Measurements from ENCODE around the gene CFAP97D1. TPM values are rescaled to one million over a fixed set of nuclear protein-coding genes. Genes with fewer than 3 reads are reported as not detected.

The CFAP97D1 gene
- total RNA-seq, 2 donors from 2014 or later, result not detected

GRCh38 chr17:43814026-43814425, 33.8 kb downstream of the CFAP97D1 start:
- Histone ChIP-seq H3K9me3 (no peaks in the 10 kb centered on the region), H3K4me1 (no peaks in the 10 kb centered on the region), H3K27me3 (no peaks in the 10 kb centered on the region), H3K27ac (no peak overlapping the region), H3K36me3 (no peaks in the 10 kb centered on the region), H3K9ac (ENCODE audit: low read depth in 2 of 2, low read length in 2 of 2) (no peak overlapping the region), H3K4me3 (no peak overlapping the region)
- intact Hi-C loops (cut with DNase I), result no loop called here
- no peak for TF ChIP-seq CTCF (IDR thresholded peaks at IDR 0.05)
- no peak for DNase-seq

DNA sequence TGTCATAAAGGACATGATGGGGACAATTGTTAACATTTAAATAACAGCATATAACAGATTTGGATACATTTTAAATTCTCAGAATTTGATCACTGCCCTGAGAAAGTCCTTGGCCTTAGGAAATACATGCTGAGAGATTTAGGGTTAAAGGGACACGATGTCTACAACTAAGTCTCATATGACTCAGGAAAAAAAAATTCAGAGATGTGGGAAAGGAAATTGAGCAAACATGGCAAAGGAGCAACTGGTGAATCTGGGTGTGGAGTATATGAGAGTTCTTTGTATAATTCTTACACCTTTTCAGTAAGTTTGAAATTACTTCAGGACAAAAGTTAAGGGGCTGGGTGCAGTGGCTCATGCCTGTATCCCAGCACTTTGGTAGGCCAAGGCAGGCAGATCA, 34.5 kb downstream of the CFAP97D1 start:
- no peaks in the 10 kb centered on the region for H3K9me3 ChIP-seq
- DNase-seq, result no peak
- no peaks in the 10 kb centered on the region for H3K27me3 ChIP-seq
- H3K4me3 ChIP-seq, result no peak overlapping the region
- H3K27ac ChIP-seq, result no peak overlapping the region
- intact Hi-C loops (cut with DNase I), result no loop called here
- H3K4me1 ChIP-seq, result no peaks in the 10 kb centered on the region
- H3K36me3 ChIP-seq, result no peaks in the 10 kb centered on the region
- no peak overlapping the region for H3K9ac ChIP-seq (ENCODE audit: low read depth in 2 of 2, low read length in 2 of 2)
- no peak for TF ChIP-seq CTCF (IDR thresholded peaks at IDR 0.05)

DNA sequence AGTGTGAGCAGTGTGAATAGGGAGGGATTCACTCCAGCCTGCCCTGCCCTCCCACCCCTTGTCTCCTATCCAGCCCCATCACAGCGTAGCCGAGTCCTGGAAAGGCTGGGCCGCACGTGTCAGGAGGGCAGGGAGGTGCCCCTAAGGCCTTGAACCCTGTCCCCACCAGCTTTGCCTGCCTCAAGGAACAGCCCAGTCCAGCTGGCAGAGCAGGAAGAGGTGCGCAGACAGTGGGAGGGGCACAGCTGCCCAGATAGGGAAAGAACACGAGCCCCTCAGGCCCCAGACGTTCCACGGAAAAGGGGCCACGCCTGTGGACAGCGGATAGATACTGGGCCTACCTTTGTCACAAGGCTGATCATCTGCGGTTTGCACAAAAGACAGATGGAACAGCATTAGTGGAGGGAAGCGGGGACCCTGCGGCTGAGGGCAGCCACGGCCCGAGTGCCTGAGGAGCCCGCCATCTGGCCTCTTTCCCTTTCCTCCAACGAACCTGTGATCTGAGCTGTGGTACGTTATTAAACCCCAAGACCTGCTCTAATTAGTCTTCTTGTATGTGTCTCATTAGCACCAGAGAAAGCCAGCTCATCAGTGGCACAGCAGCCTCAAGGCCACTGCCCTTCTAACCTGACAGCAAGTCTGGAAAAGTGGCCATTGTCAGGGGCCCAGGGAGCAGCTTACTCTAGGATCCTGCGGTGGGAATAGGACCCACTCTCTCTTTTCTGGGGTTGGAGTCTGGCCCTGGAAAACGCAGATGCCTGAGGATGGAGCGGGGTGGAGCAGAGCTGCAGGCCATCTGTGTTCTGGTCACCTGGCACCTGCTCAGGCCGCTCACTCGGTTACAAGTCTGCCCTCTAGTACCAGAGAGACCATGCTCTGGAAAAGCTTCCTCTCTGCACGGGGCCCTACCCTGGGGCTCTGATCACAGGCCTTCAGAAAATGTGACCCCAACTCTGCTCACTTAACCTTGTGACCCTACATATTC, 36.4 kb downstream of the CFAP97D1 start:
- H3K27me3 ChIP-seq, result no peaks in the 10 kb centered on the region
- H3K4me1 ChIP-seq, result no peaks in the 10 kb centered on the region
- DNase-seq, result no peak
- H3K36me3 ChIP-seq, result no peaks in the 10 kb centered on the region
- no peak for TF ChIP-seq CTCF (IDR thresholded peaks at IDR 0.05)
- no peaks in the 10 kb centered on the region for H3K9me3 ChIP-seq
- intact Hi-C loops (cut with DNase I), result no loop called here
- H3K9ac ChIP-seq (ENCODE audit: low read depth in 2 of 2, low read length in 2 of 2), result no peak overlapping the region
- no peak overlapping the region for H3K27ac ChIP-seq
- no peak overlapping the region for H3K4me3 ChIP-seq

- Histone ChIP-seq H3K9me3 (no peaks in the 10 kb centered on the region), H3K27me3 (no peaks in the 10 kb centered on the region), H3K4me1 (no peaks in the 10 kb centered on the region), H3K9ac (ENCODE audit: low read depth in 2 of 2, low read length in 2 of 2) (no peak overlapping the region), H3K36me3 (no peaks in the 10 kb centered on the region), H3K4me3 (no peak overlapping the region), H3K27ac (no peak overlapping the region)
- TF ChIP-seq CTCF (IDR thresholded peaks at IDR 0.05), result no peak
- intact Hi-C loops (cut with DNase I), result no loop called here
- no peak for DNase-seq
Observed at GRCh38 chr17:43817826-43818225, 37.6 kb downstream of the CFAP97D1 start.

GRCh38 chr17:43818966-43819365, 38.7 kb downstream of the CFAP97D1 start:
- H3K27me3 ChIP-seq, result no peaks in the 10 kb centered on the region
- H3K27ac ChIP-seq, result no peak overlapping the region
- H3K9ac ChIP-seq (ENCODE audit: low read depth in 2 of 2, low read length in 2 of 2), result no peak overlapping the region
- H3K4me1 ChIP-seq, result no peaks in the 10 kb centered on the region
- TF ChIP-seq CTCF (IDR thresholded peaks at IDR 0.05), result no peak
- no peak for DNase-seq
- H3K9me3 ChIP-seq, result no peaks in the 10 kb centered on the region
- intact Hi-C loops (cut with DNase I), result no loop called here
- no peaks in the 10 kb centered on the region for H3K36me3 ChIP-seq
- no peak overlapping the region for H3K4me3 ChIP-seq

Measured in colonic mucosa (tissue), 4 donors.